ENCODE results near the gene MBD3. TPM values are rescaled to one million over a fixed set of nuclear protein-coding genes. Genes with fewer than 3 reads are reported as not detected.

MBD3 gene
- total and polyA plus RNA-seq, 2 of the 4 experiments (the other 2 are of a cell fraction): 42.5 to 66.3 TPM

DNA sequence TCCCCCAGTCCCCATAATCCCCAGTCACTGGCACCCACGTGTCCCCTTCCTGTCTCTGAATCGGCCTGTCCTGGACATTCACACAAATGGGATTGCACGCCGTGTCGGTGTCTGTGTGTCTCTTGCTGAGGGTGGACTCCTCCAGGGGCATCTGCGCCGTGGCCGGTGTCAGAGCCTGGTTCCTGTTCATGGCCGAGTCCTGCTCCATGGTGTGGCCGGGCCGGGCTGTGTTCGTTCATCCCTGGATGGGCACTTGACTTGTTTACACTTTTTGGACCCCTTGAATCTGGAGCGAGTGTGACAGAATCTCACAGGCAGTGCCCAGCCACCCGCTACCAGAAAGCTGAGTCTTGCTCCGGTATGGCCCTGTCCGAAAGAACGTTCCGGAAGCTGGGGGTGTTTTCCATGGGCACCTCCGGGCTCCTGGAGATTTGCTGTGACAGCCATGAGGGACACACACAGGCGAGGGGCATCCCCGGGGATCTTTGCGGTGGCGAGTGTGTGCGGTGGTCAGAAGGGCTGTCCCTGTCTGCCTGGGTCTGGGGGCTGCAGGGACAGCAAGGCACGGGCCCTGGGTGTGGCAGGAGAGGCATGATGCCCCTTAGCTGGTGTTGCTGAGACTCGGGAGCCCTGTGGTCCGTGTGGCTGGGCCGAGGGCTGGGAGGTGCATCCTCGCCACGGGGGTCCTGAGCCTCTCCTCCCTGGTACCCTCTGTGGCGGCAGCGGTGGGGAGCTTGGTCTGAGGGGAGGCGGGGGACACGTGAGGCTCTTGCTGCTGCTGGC is 18.1 kb downstream of the MBD3 start:
- no peak overlapping the region for H3K4me2 ChIP-seq (ENCODE audit: low read depth, low read length)
- H2BK120ac ChIP-seq (ENCODE audit: low read depth, low read length): no peak overlapping the region
- no peaks in the 10 kb centered on the region; the same call in 1 of the 2 replicates for H3K27me3 ChIP-seq (ENCODE audit: control insufficient read depth, insufficient read depth, low read length)
- no peak overlapping the region for H2AK5ac ChIP-seq (ENCODE audit: low read depth, low read length)
- WGBS, 2 experiments (ENCODE audit: extremely low coverage in 2 of 2, insufficient read length in 1 of 2): 94% methylated on average over 16 of the region's 34 CpGs; no CpG with 5 or more reads in 1 of the 2 experiments
- H3K27ac ChIP-seq (ENCODE audit: insufficient read depth, low read length): no peak overlapping the region
- H4K8ac ChIP-seq (ENCODE audit: low read depth in 2 of 2, low read length in 2 of 2): no peak overlapping the region
- no peak overlapping the region for H2AFZ ChIP-seq (replicated peaks; ENCODE audit: low read length, poor library complexity)
- no peak overlapping the region for H3K9ac ChIP-seq (ENCODE audit: low read depth, low read length)
- H4K91ac ChIP-seq (ENCODE audit: insufficient read depth, low read depth, low read length): no peak overlapping the region
- H3K56ac ChIP-seq (ENCODE audit: extremely low read depth, insufficient read depth, low read length): no peak overlapping the region
- no peaks in the 10 kb centered on the region for H3K9me1 ChIP-seq (ENCODE audit: insufficient read depth, low read length)
- ATAC-seq (ENCODE audit: low read depth) (no peak), DNase-seq (no peak)
- H3K18ac ChIP-seq (ENCODE audit: low read depth, low read length): no peak overlapping the region
- H3K23ac ChIP-seq (ENCODE audit: low read depth, low read length): no peak overlapping the region
- no peak overlapping the region for H3K4ac ChIP-seq (ENCODE audit: low read depth, low read length)
- dilution Hi-C loops (cut with HindIII; ENCODE audit: low sequenced_read_pairs, unreplicated experiment): no loop called here
- H3K79me1 ChIP-seq (ENCODE audit: low read depth in 1 of 2, low read length in 2 of 2): no peaks in the 10 kb centered on the region
- H2BK5ac ChIP-seq (ENCODE audit: low read depth, low read length, poor library complexity, severe bottlenecking): no peak overlapping the region
- TF ChIP-seq MXI1 (IDR thresholded peaks at IDR 0.05; ENCODE audit: borderline replicate concordance, low read depth, low read length) (no peak), NFE2L2 (IDR thresholded peaks at IDR 0.05; ENCODE audit: low read depth, low read length) (no peak), RFX5 (IDR thresholded peaks at IDR 0.05; ENCODE audit: low read depth, low read length) (no peak), RAD21 (IDR thresholded peaks at IDR 0.05; ENCODE audit: low read length) (no peak), MAFK (IDR thresholded peaks at IDR 0.05; ENCODE audit: low read depth, low read length) (no peak)
- H3K14ac ChIP-seq (replicated peaks; ENCODE audit: low read depth, low read length): no peak overlapping the region
- H4K5ac ChIP-seq (ENCODE audit: low read depth, low read length): no peak overlapping the region
- peaks cover 26% of the 10 kb centered on the region for H3K36me3 ChIP-seq (ENCODE audit: control insufficient read depth, insufficient read depth, low read length)
- H3K4me3 ChIP-seq (ENCODE audit: insufficient read depth, low read depth, low read length): no peak overlapping the region
- H4K20me1 ChIP-seq (ENCODE audit: insufficient read depth, low read length): peaks cover 4% of the 10 kb centered on the region; the same call in 1 of the 2 replicates
- CTCF ChIA-PET: interaction anchor here (1.3 kb wide), 1 partner anchor 29 kb away, joined by 3 read pairs; no protein-coding TSS in a partner anchor
- POLR2A ChIA-PET (ENCODE audit: unreplicated experiment): no interaction called here
- no peaks in the 10 kb centered on the region for H3K4me1 ChIP-seq (ENCODE audit: control insufficient read depth, insufficient read depth, low read length)
- H2BK20ac ChIP-seq (ENCODE audit: low read depth, low read length): no peak overlapping the region
- in situ Hi-C loops (cut with MboI; ENCODE audit: low sequenced_read_pairs): no loop called here
- no peak overlapping the region for H2BK15ac ChIP-seq (ENCODE audit: low read depth, low read length)
- no TSS peak for BruUV-seq (replicated peaks)
- H3K9me3 ChIP-seq (ENCODE audit: control insufficient read depth, insufficient read depth, low read length): no peaks in the 10 kb centered on the region
- intact Hi-C loops (cut with micrococcal nuclease): no loop called here
- H2AK9ac ChIP-seq (replicated peaks; ENCODE audit: low read depth, low read length, poor library complexity): peak overlapping the region; percentile 37
